Common myeloid progenitor, CD34-positive (primary cell): ENCODE measurements around the gene SRSF1.
"Not testable (repeated sequence)": the region's sequence is repeated elsewhere in the genome, so short reads cannot be mapped to it uniquely, and the experiment has no call there.

Experiments
- CTCF ChIA-PET: fragments of 350-600 bp; sonication (Branson Sonifier 250); formaldehyde crosslinking; loops from one replicate; lab custom pipeline; 2021; ENCODE audit warnings: antibody characterized with exemption; lab: Charles Lee
- POLR2A ChIA-PET: fragments of 350-600 bp; sonication (Branson Sonifier 250); formaldehyde crosslinking; loops from one replicate; lab custom pipeline; 2021; ENCODE audit warnings: antibody characterized with exemption; lab: Charles Lee
- DNase-seq, 3 donors: peaks; one replicate each; pipeline versions ENCODE4 v3.0.0 to v3.0.0-alpha.2; 2013
- H3K27ac ChIP-seq, 2 experiments: 1 replicate in 1 of 2; 2 replicates in 1 of 2; pipeline ENCODE4 v1.7.0; 2013; ENCODE audit warnings: inconsistent platforms in 2 of 2, low read length in 2 of 2, mild to moderate bottlenecking in 2 of 2, low read depth in 1 of 2, moderate library complexity in 1 of 2; ENCODE audit not compliant: severe bottlenecking in 2 of 2, insufficient read depth in 1 of 2, poor library complexity in 1 of 2
- H3K27me3 ChIP-seq, 5 experiments: replicated peaks in 2 of 5; 1 replicate in 3 of 5; 2 replicates in 2 of 5; pipeline versions ENCODE4 v1.6.1 to v1.7.0; 2013; ENCODE audit warnings: low read length in 4 of 5, mild to moderate bottlenecking in 2 of 5, moderate library complexity in 2 of 5, inconsistent platforms in 1 of 5; ENCODE audit not compliant: insufficient read depth in 5 of 5, control insufficient read depth in 4 of 5
- H3K36me3 ChIP-seq, 4 experiments: 1 replicate in 2 of 4; 2 replicates in 2 of 4; pipeline versions ENCODE4 v1.6.1 to v1.7.0; 2013; ENCODE audit warnings: low read length in 3 of 4, control low read depth in 1 of 4, mild to moderate bottlenecking in 1 of 4; ENCODE audit not compliant: control insufficient read depth in 4 of 4, insufficient read depth in 4 of 4
- H3K4me1 ChIP-seq, 4 experiments: 1 replicate in 3 of 4; 2 replicates in 1 of 4; pipeline versions ENCODE4 v1.6.1 to v1.7.1; 2013; ENCODE audit warnings: low read length in 3 of 4, mild to moderate bottlenecking in 3 of 4, control low read depth in 1 of 4, inconsistent platforms in 1 of 4, moderate library complexity in 1 of 4; ENCODE audit not compliant: control insufficient read depth in 4 of 4, insufficient read depth in 4 of 4; ENCODE audit errors: control extremely low read depth in 1 of 4
- H3K4me3 ChIP-seq, 7 experiments: 1 replicate in 4 of 7; 2 replicates in 3 of 7; pipeline versions ENCODE4 v1.5.1 to v1.7.0; 2013; ENCODE audit warnings: mild to moderate bottlenecking in 7 of 7, low read length in 6 of 7, moderate library complexity in 6 of 7, inconsistent platforms in 2 of 7, low read depth in 2 of 7, control low read depth in 1 of 7; ENCODE audit not compliant: insufficient read depth in 4 of 7, control insufficient read depth in 1 of 7; ENCODE audit errors: extremely low read depth in 1 of 7
- H3K9me3 ChIP-seq, 5 experiments: 1 replicate in 4 of 5; 2 replicates in 1 of 5; pipeline versions ENCODE4 v1.6.1 to v1.7.1; 2013; ENCODE audit warnings: low read length in 4 of 5, mild to moderate bottlenecking in 2 of 5, inconsistent platforms in 1 of 5, low read depth in 1 of 5, moderate library complexity in 1 of 5; ENCODE audit not compliant: control insufficient read depth in 4 of 5, insufficient read depth in 2 of 5; ENCODE audit errors: control extremely low read depth in 1 of 5
- WGBS: methylation state at CpG from one replicate; pipeline ENCODE4 v1.1.5; 2013; ENCODE audit not compliant: insufficient coverage; 5-methylcytosine and 5-hydroxymethylcytosine counted together

SRSF1 gene

DNA sequence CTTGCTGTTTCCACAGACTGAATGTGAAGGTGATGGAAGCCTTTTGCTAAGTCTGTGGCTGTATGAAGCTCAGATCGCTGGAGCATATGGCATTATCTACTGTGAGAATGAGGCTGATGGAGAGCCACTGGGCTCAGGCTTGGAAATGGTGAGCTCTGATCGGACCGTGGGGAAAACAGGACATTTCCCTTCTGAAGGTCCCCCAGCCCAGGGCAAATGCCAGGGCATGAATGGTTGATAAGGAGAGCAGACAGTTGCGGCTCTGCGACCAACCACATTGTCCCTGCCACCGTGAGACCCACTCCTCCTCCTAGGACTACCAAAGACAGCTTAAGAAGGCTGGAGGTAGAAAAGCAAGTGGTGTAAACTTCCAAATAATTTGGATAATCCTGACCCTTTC, 47.1 kb downstream of the SRSF1 start:
- H3K4me3 ChIP-seq = no peak overlapping the region
- WGBS = 88% methylated on average over 4 of the region's 6 CpGs
- no peak overlapping the region for H3K27ac ChIP-seq
- H3K36me3 ChIP-seq = no peaks in the 10 kb centered on the region
- H3K4me1 ChIP-seq = peaks cover 4 to 16% (median 14%) of the 10 kb centered on the region in 4 experiments
- POLR2A ChIA-PET = no interaction called here
- H3K27me3 ChIP-seq = peaks cover 0 to 15% (median 5%) of the 10 kb centered on the region in 5 experiments
- H3K9me3 ChIP-seq = no peaks in the 10 kb centered on the region
- CTCF ChIA-PET = interaction anchor here (0.9 to 1.9 kb wide), 3 partner anchors 9 to 38 kb away, joined by 4 to 5 read pairs (median 4); no protein-coding TSS in a partner anchor
- no peak for DNase-seq

DNA sequence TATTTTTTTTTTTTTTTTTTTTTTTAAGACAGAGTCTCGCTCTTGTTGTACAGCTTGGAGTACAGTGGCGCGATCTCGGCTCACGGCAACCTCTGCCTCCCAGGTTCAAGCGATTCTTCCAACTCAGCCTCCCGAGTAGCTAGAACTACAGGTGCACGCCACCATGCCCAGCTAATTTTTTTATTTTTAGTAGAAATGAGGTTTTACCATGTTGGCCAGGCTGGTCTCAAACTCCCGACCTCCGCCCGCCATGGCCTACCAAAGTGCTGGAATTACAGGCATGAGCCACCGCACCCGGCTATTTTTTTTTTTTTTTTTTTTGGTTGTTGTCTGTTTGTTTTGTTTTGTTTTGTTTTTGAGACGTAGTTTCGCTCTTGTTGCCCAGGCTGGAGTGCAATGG, 48.7 kb downstream of the SRSF1 start:
- POLR2A ChIA-PET, H3K4me3 ChIP-seq, H3K9me3 ChIP-seq, H3K27ac ChIP-seq, DNase-seq, H3K36me3 ChIP-seq: not testable (repeated sequence)
- H3K4me1 ChIP-seq = peaks cover 4 to 26% (median 21%) of the 10 kb centered on the region in 4 experiments
- peaks cover 0 to 28% (median 10%) of the 10 kb centered on the region in 5 experiments for H3K27me3 ChIP-seq
- CTCF ChIA-PET = interaction anchor here (1.1 to 1.5 kb wide), 3 partner anchors 10 to 33 kb away, joined by 3 to 4 read pairs (median 3); no protein-coding TSS in a partner anchor
- WGBS = 92% methylated on average over 2 of the region's 15 CpGs

DNA sequence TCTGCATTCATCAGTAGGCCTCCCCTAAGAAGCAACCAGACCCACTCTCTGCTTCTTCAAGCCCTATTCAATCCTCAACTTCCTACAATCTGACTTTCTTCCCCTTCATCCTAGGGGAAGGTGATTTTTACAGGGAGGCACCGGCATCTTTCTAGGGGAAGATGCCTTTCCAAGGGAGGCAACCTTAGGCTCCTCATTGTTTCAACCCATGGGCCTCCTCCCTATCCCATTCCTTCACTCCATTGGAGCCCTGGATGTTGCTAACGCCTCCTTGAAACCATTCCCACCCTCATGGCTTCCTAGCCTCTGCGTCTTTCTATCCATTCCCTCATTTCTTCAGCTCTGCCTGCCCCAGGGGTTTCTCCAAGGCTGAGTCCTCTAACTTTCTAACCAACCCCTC, 49.2 kb downstream of the SRSF1 start:
- Histone ChIP-seq H3K27ac (no peak overlapping the region), H3K4me3 (no peak overlapping the region), H3K27me3 (peaks cover 0 to 33% (median 10%) of the 10 kb centered on the region in 5 experiments), H3K4me1 (peaks cover 4 to 26% (median 21%) of the 10 kb centered on the region in 4 experiments), H3K9me3 (no peaks in the 10 kb centered on the region), H3K36me3 (no peaks in the 10 kb centered on the region)
- no peak for DNase-seq
- WGBS = 100% methylated on average over 2 of the region's 3 CpGs
- POLR2A ChIA-PET = no interaction called here
- CTCF ChIA-PET = interaction anchor here (1.1 to 1.5 kb wide), 3 partner anchors 11 to 32 kb away, joined by 3 to 4 read pairs (median 3); no protein-coding TSS in a partner anchor

DNA sequence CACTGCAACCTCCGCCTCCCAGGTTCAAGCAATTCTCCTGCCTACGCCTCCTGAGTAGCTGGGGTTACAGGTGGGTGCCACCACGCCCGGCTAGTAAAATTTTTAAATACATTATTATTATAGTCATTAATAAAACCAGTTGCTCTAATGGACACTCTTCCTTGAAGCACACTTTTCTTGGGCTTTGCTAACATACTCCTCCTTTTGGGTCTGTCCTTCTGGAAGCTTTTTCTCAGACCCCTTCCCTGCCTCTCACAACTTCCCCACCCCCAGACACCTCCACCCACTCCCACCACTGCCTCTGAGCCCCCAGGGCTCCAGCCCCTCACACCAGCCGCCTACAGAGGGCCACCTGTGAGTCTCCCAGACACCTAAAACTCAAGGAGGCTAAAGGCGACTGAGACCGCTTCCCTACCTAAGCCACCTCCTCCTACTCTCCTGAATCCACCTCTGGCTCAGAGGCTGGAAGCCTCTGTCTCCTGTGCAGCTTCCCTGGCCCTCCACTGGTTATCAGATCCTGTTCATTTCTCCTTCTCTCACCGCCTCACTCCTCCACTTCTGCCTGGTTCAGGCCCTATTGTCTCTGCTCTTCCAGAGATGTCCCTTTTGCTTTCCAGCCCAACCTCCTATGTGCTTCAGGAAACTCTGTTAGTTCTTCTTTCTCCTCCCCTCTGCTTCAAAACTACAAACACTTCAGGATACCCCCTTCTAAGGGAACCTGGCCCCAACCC, 49.8 kb downstream of the SRSF1 start:
- Histone ChIP-seq H3K9me3 (no peaks in the 10 kb centered on the region), H3K36me3 (no peaks in the 10 kb centered on the region), H3K27me3 (peaks cover 0 to 35% (median 10%) of the 10 kb centered on the region in 5 experiments), H3K4me3 (no peak overlapping the region), H3K4me1 (peaks cover 4 to 30% (median 23%) of the 10 kb centered on the region in 4 experiments), H3K27ac (no peak overlapping the region)
- 92% methylated on average over 4 of the region's 8 CpGs for WGBS
- ChIA-PET CTCF (interaction anchor here (1.1 to 2.0 kb wide), 6 partner anchors 9 to 98 kb away, joined by 3 to 10 read pairs (median 4); no protein-coding TSS in a partner anchor), POLR2A (no interaction called here)
- no peak for DNase-seq

DNA sequence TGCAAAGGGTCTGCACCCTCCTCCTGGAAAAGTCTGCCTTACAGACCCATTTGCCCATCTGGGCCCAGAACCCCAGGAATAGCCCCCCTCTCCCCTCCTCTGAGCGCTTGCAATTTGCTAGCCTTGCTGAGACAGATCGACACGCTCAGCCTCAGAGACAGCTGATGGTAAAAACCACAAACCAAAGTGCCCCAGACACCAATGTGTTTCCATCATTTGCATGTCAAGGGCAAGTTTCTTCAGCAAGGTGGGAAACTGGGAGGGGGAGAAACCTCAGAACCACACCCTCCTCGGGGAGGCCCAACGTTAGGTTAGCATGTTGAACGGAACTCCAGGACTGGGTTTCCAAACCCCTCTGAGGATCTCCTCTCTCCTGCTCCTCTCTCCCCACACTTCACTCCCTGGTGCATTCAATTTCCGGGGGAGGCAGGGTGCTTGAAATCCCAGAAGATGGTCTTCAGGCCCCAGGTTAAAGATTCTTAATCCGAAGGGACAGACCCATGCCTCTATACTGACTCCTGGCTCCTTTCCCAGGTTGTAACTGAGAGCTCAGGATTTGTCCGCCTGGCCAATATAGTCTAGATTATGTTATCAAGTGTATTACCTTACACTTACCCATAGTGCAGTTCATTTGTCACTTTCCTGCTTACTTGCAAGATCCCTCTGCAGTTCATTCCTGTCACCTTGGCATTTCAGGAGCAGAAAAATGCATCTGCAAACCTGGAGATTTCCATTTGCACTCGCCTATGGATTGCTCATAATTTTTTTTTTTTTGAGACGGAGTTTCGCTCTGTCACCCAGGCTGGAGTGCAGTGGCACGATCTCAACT, 50.5 kb downstream of the SRSF1 start:
- DNase-seq = peak; percentile 27 to 85 (median 83)
- Histone ChIP-seq H3K4me1 (peaks cover 4 to 30% (median 23%) of the 10 kb centered on the region in 4 experiments), H3K9me3 (no peaks in the 10 kb centered on the region), H3K27ac (no peak overlapping the region), H3K4me3 (peak overlapping the region in 3 of 7 experiments; percentile 55 to 76 (median 72)), H3K36me3 (no peaks in the 10 kb centered on the region), H3K27me3 (peaks cover 0 to 35% (median 10%) of the 10 kb centered on the region in 5 experiments)
- WGBS = 19% methylated on average over 8 of the region's 13 CpGs
- POLR2A ChIA-PET = interaction anchor here (1.6 kb wide), 1 partner anchor 30 kb away, joined by 5 read pairs; no protein-coding TSS in a partner anchor
- CTCF ChIA-PET = interaction anchor here (0.7 to 2.0 kb wide), 11 partner anchors 9 to 98 kb away, joined by 3 to 10 read pairs (median 5); no protein-coding TSS in a partner anchor

DNA sequence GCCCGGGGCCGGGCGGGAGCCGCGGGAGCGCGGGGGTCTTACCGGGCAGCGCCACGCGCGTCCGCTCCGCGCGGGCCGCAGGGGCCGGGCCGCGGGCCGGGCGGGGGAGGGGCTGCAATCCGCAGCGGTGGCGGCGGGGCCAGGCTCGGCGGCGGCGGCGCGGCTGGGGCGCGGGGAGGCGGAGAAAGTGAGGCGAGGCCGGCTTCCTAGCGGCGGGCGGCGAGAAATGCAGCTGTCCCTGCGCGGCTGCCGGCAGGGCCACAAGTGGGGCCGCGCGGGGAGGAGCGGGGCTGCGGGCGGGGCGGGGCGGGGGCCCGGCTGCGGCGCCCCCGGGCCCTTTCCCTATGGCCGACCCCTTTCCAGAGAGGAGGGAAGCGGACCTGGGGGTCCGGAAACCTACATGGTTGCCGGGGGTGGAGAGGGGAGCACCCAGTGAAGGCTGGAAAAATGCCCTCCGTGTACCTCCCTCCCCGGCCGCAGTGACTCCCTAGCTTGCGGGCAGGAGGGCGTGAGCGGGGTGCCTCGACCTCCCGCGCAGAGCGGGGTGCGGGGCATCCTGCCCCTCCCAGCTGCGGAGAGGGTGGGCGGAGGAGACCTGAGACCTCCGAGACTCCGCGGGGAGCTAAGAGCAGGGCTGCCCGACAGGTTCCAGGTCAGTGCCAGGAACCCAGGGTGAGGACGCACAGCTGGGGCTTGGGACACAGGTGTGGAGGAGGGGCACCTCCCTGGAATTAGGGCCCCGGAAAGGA, 51.7 kb downstream of the SRSF1 start, which contains the start of gene CUEDC1:
CUEDC1 (minus strand) TSS at position 230 of the 749 bp plus-strand sequence. CDS start 69,848 bp downstream, outside the sequence.
- Histone ChIP-seq H3K27me3 (peaks cover 0 to 35% (median 10%) of the 10 kb centered on the region in 5 experiments), H3K27ac (no peak within 1 kb of the TSS), H3K9me3 (no peaks in the 10 kb centered on the region), H3K36me3 (no peaks in the 10 kb centered on the region), H3K4me1 (peaks cover 10 to 38% (median 29%) of the 10 kb centered on the region in 4 experiments), H3K4me3 (peak within 1 kb of the TSS in 6 of 7 experiments; percentile 23 to 76 (median 58))
- CTCF ChIA-PET = interaction anchor here (0.7 to 2.0 kb wide), 12 partner anchors 9 to 96 kb away, joined by 3 to 10 read pairs (median 5); no protein-coding TSS in a partner anchor
- POLR2A ChIA-PET = interaction anchor here (1.2 to 1.6 kb wide), 2 partner anchors 15 to 31 kb away, joined by 5 read pairs; no protein-coding TSS in a partner anchor
- peak; percentile 29 to 63 (median 58) for DNase-seq
- 0% methylated on average over 10 of the region's 79 CpGs for WGBS
